HepG2 (cell line): Measurements from ENCODE around the gene FTL. TPM values are rescaled to one million over a fixed set of nuclear protein-coding genes. Genes with fewer than 3 reads are reported as not detected.

Experiments
- FLYWCH1 ChIP-seq: sonication (generic); formaldehyde crosslinking; IDR thresholded peaks from 2 replicates; pipeline ENCODE4 v1.8.1; 2023; ENCODE audit warnings: mild to moderate bottlenecking, missing genetic modification reagents
- FOXO1 ChIP-seq: sonication (generic); formaldehyde crosslinking; IDR thresholded peaks from 2 replicates; pipeline ENCODE4 v1.4.0; 2020; ENCODE audit warnings: missing genetic modification reagents
- GATAD2A ChIP-seq: IDR thresholded peaks from 2 replicates; pipeline ENCODE4 v1.6.1; 2016
- HNRNPLL ChIP-seq: fragments of 200-400 bp; formaldehyde crosslinking; IDR thresholded peaks from 2 replicates; pipeline ENCODE4 v1.6.1; 2017; ENCODE audit warnings: mild to moderate bottlenecking, low read depth, low read length; ENCODE audit not compliant: poor library complexity, severe bottlenecking
- MLLT10 ChIP-seq: sonication (generic); formaldehyde crosslinking; IDR thresholded peaks from 2 replicates; pipeline ENCODE4 v1.4.0; 2020; ENCODE audit warnings: missing genetic modification reagents
- RXRB ChIP-seq: IDR thresholded peaks from 2 replicates; pipeline ENCODE4 v1.6.1; 2016; ENCODE audit warnings: borderline replicate concordance, missing genetic modification reagents, missing compliant biosample characterization
- SMAD1 ChIP-seq: sonication (generic); formaldehyde crosslinking; IDR thresholded peaks from 2 replicates; pipeline ENCODE4 v1.4.0; 2020; ENCODE audit warnings: missing genetic modification reagents, low read depth, mild to moderate bottlenecking, borderline replicate concordance
- ZNF20 ChIP-seq: sonication (generic); formaldehyde crosslinking; IDR thresholded peaks from 2 replicates; pipeline ENCODE4 v1.4.0; 2020; ENCODE audit warnings: mild to moderate bottlenecking, moderate library complexity, missing genetic modification reagents
- ZNF224 ChIP-seq: sonication (generic); formaldehyde crosslinking; IDR thresholded peaks from 2 replicates; pipeline ENCODE4 v1.5.0; 2020; ENCODE audit warnings: mild to moderate bottlenecking, missing genetic modification reagents
- ZNF607 ChIP-seq: sonication (generic); formaldehyde crosslinking; IDR thresholded peaks from 2 replicates; pipeline ENCODE4 v1.5.1; 2020; ENCODE audit warnings: missing genetic modification reagents, mild to moderate bottlenecking, borderline replicate concordance
- polyA plus RNA-seq, 8 experiments: library from polyadenylated mRNA; depleted of rRNA in 3 of 8; stranded (reverse) in 7 of 8; unstranded in 1 of 8; fragments of >200 nt; fragmentation: Illumina TruSeq in 4 of 8; extraction: Trizol in 4 of 8; gene quantifications; 2 replicates each; pipeline versions ENCODE4 v1.2.1 to v1.2.3, GENCODE V29; 2011 to 2016; ENCODE audit warnings: low read depth in 4 of 8, missing spikeins in 1 of 8, mixed read lengths in 1 of 8; ENCODE audit not compliant: insufficient read depth in 1 of 8
- total RNA-seq, 5 experiments: library from RNA; depleted of rRNA; stranded (reverse); fragments of >200 nt; fragmentation: Illumina TruSeq; extraction: Trizol; gene quantifications; 2 replicates each; pipeline ENCODE4 v1.2.3, GENCODE V29; 2016; ENCODE audit warnings: low read depth in 1 of 5
- TF ChIP-seq, protein P1 (sequence below): sonication (generic); formaldehyde crosslinking; conservative IDR thresholded peaks from 2 replicates; pipeline ENCODE4 v1.5.0; 2020; ENCODE audit warnings: missing genetic modification reagents
- TF ChIP-seq, protein P2 (sequence below): sonication (generic); formaldehyde crosslinking; IDR thresholded peaks from 2 replicates; pipeline ENCODE4 v1.5.1; 2020; ENCODE audit warnings: mild to moderate bottlenecking, moderate library complexity, missing genetic modification reagents
- TF ChIP-seq, protein P3 (sequence below): sonication (generic); formaldehyde crosslinking; IDR thresholded peaks from 2 replicates; pipeline ENCODE4 v1.5.0; 2020; ENCODE audit warnings: mild to moderate bottlenecking, missing genetic modification reagents, borderline replicate concordance
- TF ChIP-seq, protein P4 (sequence below): IDR thresholded peaks from 2 replicates; pipeline ENCODE4 v1.6.1; 2016; ENCODE audit warnings: control low read depth
- TF ChIP-seq, protein P5 (sequence below): sonication (generic); formaldehyde crosslinking; IDR thresholded peaks from 2 replicates; pipeline ENCODE4 v1.4.0; 2020; ENCODE audit warnings: mild to moderate bottlenecking, missing genetic modification reagents
- TF ChIP-seq, protein P6 (sequence below): sonication (generic); formaldehyde crosslinking; IDR thresholded peaks from 2 replicates; pipeline ENCODE4 v1.4.0; 2020; ENCODE audit warnings: mild to moderate bottlenecking, low read depth, missing genetic modification reagents
- TF ChIP-seq, protein P7 (sequence below): sonication (generic); formaldehyde crosslinking; IDR thresholded peaks from 2 replicates; pipeline ENCODE4 v1.9.0; 2021; ENCODE audit warnings: missing genetic modification reagents, borderline replicate concordance

The FTL gene
- total and polyA plus RNA-seq, 2 of the 13 experiments (the other 11 are each of a cell fraction or from before 2014, with no cell fraction given) = 2,721 to 8,800 TPM

DNA sequence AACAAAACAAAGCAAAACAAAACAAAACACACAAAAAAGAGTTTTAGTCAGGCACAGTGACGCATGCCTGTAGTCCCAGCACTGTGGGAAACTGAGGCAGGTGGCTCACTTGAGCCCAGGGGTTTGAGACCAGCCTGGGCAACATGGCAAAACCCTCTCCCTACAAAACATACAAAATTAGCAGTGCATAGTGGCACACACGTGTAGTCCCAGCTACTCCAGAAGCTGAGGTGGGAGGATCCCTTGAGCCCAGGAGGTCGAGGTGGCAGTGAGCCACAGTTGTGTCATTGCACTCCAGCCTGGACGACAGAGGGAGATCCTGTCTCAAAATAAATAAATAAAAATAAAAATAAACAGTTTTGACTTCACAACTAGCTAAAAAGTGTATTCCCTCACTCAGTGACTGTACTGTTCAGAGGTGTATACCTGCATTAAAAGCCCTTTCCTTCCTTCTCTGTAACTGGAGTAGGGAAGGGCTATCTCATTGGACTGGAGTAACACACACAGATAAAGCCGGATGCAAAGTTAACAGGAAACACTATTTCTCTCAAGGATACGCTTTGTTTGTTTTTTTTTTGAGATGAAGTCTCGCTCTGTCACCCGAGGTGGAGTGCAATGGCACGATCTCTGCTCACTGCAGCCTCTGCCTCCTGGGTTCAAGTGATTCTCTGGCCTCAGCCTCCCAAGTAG, 14.1 kb upstream of the FTL start (continued):
- TF ChIP-seq RXRB (CRISPR knock-in tag) = peak; percentile 46; the same call in 1 of the 2 replicates
- TF ChIP-seq, protein P1, sequence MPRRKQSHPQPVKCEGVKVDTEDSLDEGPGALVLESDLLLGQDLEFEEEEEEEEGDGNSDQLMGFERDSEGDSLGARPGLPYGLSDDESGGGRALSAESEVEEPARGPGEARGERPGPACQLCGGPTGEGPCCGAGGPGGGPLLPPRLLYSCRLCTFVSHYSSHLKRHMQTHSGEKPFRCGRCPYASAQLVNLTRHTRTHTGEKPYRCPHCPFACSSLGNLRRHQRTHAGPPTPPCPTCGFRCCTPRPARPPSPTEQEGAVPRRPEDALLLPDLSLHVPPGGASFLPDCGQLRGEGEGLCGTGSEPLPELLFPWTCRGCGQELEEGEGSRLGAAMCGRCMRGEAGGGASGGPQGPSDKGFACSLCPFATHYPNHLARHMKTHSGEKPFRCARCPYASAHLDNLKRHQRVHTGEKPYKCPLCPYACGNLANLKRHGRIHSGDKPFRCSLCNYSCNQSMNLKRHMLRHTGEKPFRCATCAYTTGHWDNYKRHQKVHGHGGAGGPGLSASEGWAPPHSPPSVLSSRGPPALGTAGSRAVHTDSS (CRISPR knock-in tag) = no peak
- no peak for TF ChIP-seq FOXO1
- TF ChIP-seq, protein P2, sequence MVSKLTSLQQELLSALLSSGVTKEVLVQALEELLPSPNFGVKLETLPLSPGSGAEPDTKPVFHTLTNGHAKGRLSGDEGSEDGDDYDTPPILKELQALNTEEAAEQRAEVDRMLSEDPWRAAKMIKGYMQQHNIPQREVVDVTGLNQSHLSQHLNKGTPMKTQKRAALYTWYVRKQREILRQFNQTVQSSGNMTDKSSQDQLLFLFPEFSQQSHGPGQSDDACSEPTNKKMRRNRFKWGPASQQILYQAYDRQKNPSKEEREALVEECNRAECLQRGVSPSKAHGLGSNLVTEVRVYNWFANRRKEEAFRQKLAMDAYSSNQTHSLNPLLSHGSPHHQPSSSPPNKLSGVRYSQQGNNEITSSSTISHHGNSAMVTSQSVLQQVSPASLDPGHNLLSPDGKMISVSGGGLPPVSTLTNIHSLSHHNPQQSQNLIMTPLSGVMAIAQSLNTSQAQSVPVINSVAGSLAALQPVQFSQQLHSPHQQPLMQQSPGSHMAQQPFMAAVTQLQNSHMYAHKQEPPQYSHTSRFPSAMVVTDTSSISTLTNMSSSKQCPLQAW (CRISPR knock-in tag) = peak; percentile 47; the same call in 1 of the 2 replicates
- no peak for TF ChIP-seq ZNF20
- TF ChIP-seq, protein P3, sequence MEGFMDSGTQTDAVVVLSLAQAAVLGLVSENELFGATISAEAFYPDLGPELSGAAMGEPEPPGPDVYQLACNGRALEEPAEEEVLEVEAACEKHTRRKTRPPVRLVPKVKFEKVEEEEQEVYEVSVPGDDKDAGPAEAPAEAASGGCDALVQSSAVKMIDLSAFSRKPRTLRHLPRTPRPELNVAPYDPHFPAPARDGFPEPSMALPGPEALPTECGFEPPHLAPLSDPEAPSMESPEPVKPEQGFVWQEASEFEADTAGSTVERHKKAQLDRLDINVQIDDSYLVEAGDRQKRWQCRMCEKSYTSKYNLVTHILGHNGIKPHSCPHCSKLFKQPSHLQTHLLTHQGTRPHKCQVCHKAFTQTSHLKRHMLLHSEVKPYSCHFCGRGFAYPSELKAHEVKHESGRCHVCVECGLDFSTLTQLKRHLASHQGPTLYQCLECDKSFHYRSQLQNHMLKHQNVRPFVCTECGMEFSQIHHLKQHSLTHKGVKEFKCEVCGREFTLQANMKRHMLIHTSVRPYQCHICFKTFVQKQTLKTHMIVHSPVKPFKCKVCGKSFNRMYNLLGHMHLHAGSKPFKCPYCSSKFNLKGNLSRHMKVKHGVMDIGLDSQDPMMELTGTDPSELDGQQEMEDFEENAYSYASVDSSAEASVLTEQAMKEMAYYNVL (CRISPR knock-in tag) = 0 out of 2 replicates have a peak, but pooled peaks have one; percentile 31
- TF ChIP-seq, protein P4, sequence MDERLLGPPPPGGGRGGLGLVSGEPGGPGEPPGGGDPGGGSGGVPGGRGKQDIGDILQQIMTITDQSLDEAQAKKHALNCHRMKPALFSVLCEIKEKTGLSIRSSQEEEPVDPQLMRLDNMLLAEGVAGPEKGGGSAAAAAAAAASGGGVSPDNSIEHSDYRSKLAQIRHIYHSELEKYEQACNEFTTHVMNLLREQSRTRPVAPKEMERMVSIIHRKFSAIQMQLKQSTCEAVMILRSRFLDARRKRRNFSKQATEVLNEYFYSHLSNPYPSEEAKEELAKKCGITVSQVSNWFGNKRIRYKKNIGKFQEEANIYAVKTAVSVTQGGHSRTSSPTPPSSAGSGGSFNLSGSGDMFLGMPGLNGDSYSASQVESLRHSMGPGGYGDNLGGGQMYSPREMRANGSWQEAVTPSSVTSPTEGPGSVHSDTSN (CRISPR knock-in tag) = no peak
- TF ChIP-seq, protein P5, sequence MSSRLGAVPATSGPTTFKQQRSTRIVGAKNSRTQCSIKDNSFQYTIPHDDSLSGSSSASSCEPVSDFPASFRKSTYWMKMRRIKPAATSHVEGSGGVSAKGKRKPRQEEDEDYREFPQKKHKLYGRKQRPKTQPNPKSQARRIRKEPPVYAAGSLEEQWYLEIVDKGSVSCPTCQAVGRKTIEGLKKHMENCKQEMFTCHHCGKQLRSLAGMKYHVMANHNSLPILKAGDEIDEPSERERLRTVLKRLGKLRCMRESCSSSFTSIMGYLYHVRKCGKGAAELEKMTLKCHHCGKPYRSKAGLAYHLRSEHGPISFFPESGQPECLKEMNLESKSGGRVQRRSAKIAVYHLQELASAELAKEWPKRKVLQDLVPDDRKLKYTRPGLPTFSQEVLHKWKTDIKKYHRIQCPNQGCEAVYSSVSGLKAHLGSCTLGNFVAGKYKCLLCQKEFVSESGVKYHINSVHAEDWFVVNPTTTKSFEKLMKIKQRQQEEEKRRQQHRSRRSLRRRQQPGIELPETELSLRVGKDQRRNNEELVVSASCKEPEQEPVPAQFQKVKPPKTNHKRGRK = no peak
- TF ChIP-seq ZNF224 (CRISPR knock-in tag) = no peak
- no peak for TF ChIP-seq SMAD1 (CRISPR knock-in tag)
- TF ChIP-seq ZNF607 = peak; percentile 20; the same call in 1 of the 2 replicates
- TF ChIP-seq HNRNPLL = no peak
- TF ChIP-seq, protein P6, sequence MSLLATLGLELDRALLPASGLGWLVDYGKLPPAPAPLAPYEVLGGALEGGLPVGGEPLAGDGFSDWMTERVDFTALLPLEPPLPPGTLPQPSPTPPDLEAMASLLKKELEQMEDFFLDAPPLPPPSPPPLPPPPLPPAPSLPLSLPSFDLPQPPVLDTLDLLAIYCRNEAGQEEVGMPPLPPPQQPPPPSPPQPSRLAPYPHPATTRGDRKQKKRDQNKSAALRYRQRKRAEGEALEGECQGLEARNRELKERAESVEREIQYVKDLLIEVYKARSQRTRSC (CRISPR knock-in tag) = no peak
- TF ChIP-seq, protein P7, sequence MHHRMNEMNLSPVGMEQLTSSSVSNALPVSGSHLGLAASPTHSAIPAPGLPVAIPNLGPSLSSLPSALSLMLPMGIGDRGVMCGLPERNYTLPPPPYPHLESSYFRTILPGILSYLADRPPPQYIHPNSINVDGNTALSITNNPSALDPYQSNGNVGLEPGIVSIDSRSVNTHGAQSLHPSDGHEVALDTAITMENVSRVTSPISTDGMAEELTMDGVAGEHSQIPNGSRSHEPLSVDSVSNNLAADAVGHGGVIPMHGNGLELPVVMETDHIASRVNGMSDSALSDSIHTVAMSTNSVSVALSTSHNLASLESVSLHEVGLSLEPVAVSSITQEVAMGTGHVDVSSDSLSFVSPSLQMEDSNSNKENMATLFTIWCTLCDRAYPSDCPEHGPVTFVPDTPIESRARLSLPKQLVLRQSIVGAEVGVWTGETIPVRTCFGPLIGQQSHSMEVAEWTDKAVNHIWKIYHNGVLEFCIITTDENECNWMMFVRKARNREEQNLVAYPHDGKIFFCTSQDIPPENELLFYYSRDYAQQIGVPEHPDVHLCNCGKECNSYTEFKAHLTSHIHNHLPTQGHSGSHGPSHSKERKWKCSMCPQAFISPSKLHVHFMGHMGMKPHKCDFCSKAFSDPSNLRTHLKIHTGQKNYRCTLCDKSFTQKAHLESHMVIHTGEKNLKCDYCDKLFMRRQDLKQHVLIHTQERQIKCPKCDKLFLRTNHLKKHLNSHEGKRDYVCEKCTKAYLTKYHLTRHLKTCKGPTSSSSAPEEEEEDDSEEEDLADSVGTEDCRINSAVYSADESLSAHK (CRISPR knock-in tag) = no peak
- TF ChIP-seq GATAD2A (CRISPR knock-in tag) = no peak
- no peak for TF ChIP-seq FLYWCH1 (CRISPR knock-in tag)
- TF ChIP-seq MLLT10 = no peak
